Spinal cord (tissue), 10 donors: Measurements from ENCODE around the gene EXOC8. TPM values are rescaled to one million over a fixed set of nuclear protein-coding genes. Genes with fewer than 3 reads are reported as not detected.

Source experiments
- DNase-seq, 6 donors: peaks; one replicate each; pipeline versions ENCODE4 v3.0.0 to v3.0.0-alpha.2; 2013 to 2015; ENCODE audit warnings: low spot score in 6 of 6, low read depth in 4 of 6
- H3K27ac ChIP-seq: one replicate; pipeline ENCODE4 v1.5.1; 2013; ENCODE audit warnings: low read depth, low read length, control low read depth
- H3K27me3 ChIP-seq: one replicate; pipeline ENCODE4 v1.6.1; 2013; ENCODE audit warnings: low read length; ENCODE audit not compliant: control insufficient read depth, insufficient read depth
- H3K36me3 ChIP-seq: one replicate; pipeline ENCODE4 v1.6.1; 2013; ENCODE audit warnings: low read length; ENCODE audit not compliant: control insufficient read depth, insufficient read depth
- H3K4me1 ChIP-seq: one replicate; pipeline ENCODE4 v1.6.1; 2013; ENCODE audit warnings: low read length; ENCODE audit not compliant: control insufficient read depth, insufficient read depth
- H3K4me3 ChIP-seq: one replicate; pipeline ENCODE4 v1.5.1; 2013; ENCODE audit warnings: low read depth, low read length, control low read depth
- H3K9me3 ChIP-seq: one replicate; pipeline ENCODE4 v1.6.1; 2013; ENCODE audit warnings: low read length; ENCODE audit not compliant: control insufficient read depth, insufficient read depth
- WGBS: methylation state at CpG from one replicate; pipeline ENCODE4 v1.1.5; 2013; ENCODE audit warnings: missing lambda C conversion rate; ENCODE audit not compliant: insufficient coverage; 5-methylcytosine and 5-hydroxymethylcytosine counted together
- polyA plus RNA-seq, 2 donors: library from polyadenylated mRNA; unstranded; fragments of 120-200 nt; gene quantifications; one replicate each; pipeline ENCODE4 v1.2.1, GENCODE V29; 2013; ENCODE audit not compliant: insufficient read length in 2 of 2
- total RNA-seq, 2 donors: library from RNA; depleted of rRNA in 1 of 2; stranded (reverse); fragments of 120-200 nt in 1 of 2; fragments of >200 nt in 1 of 2; gene quantifications; one replicate each; pipeline versions ENCODE4 v1.2.3 to v1.2.4, GENCODE V29; 2013 to 2014
- donor health status: healthy.

Gene EXOC8
- total and polyA plus RNA-seq, 4 donors: 11.5 to 26.9 (median 13.9) TPM

GRCh38 chr1:231337043-231337471 lies 595 bp downstream of the EXOC8 start:
- Histone ChIP-seq H3K27ac (peak overlapping the region; percentile 92), H3K27me3 (no peaks in the 10 kb centered on the region), H3K9me3 (no peaks in the 10 kb centered on the region), H3K36me3 (peaks cover 7% of the 10 kb centered on the region), H3K4me3 (peak overlapping the region; percentile 93), H3K4me1 (peaks cover 31% of the 10 kb centered on the region)
- under 1% methylated on average over 32 of the region's 32 CpGs for WGBS
- peak in 2 of 6 donors; percentile 1 to 7 for DNase-seq

GRCh38 chr1:231335663-231336602 lies 1.7 kb downstream of the EXOC8 start:
- WGBS: 71% methylated on average over 13 of the region's 21 CpGs
- Histone ChIP-seq H3K4me1 (peaks cover 31% of the 10 kb centered on the region), H3K27me3 (no peaks in the 10 kb centered on the region), H3K4me3 (peak overlapping the region; percentile 93), H3K36me3 (peaks cover 3% of the 10 kb centered on the region), H3K27ac (no peak overlapping the region), H3K9me3 (no peaks in the 10 kb centered on the region)
- DNase-seq: no peak

GRCh38 chr1:231334952-231335351 lies 2.7 kb downstream of the EXOC8 start:
- WGBS: 100% methylated on average over 2 of the region's 6 CpGs
- Histone ChIP-seq H3K27me3 (no peaks in the 10 kb centered on the region), H3K4me3 (no peak overlapping the region), H3K9me3 (no peaks in the 10 kb centered on the region), H3K36me3 (peaks cover 1% of the 10 kb centered on the region), H3K4me1 (peaks cover 26% of the 10 kb centered on the region), H3K27ac (no peak overlapping the region)
- no peak for DNase-seq

DNA sequence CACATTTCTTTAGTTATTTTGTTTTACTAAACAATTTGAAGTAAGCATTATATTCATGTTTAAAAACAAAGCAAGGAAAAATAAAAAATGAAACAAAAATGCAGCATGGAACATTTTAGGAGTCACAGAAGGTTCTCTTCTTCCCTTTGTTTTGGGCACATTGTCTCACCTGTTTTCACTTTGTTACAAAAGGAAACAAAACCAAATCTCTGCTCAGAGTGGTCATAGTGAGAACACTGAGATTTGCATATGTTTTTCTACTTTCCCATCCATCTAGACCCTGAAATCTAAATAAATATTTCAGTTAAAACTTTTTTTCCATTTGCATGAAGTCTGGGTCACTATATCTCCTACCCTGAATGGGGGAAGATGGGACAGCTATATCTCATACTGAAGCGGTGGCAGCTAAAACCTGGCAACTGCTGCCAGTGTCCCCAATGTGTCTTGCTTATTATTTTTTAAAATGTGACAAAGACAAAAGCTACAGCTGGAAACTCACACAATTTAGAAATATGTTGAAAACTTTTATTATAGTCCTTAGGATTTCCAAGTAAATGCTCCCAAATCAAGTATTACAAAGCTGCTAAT lies 3.5 kb downstream of the EXOC8 start:
- H3K4me1 ChIP-seq: peaks cover 20% of the 10 kb centered on the region
- no peaks in the 10 kb centered on the region for H3K36me3 ChIP-seq
- no CpG with 5 or more reads among the region's 1 CpG for WGBS
- no peak overlapping the region for H3K4me3 ChIP-seq
- DNase-seq: no peak
- no peak overlapping the region for H3K27ac ChIP-seq
- no peaks in the 10 kb centered on the region for H3K9me3 ChIP-seq
- no peaks in the 10 kb centered on the region for H3K27me3 ChIP-seq

DNA sequence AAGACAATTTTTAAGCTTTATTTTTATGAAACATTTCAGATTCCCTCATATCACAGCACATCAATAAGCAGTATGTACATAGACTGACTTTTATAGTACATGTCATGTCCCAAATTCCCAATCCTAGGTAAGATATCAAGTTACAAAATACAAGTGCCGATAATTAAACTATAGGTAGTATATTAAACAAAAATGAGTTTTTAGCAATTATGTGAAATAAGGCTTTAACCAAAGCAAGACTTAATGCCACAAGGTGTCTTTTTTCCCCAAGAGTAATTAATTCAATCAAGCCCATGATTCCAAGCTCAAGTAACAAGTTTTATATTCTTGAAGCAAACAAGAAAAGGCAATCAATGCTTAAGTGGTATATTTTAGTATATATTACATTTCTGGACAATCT lies 4.9 kb downstream of the EXOC8 start:
- no peaks in the 10 kb centered on the region for H3K9me3 ChIP-seq
- no peaks in the 10 kb centered on the region for H3K36me3 ChIP-seq
- no peak overlapping the region for H3K27ac ChIP-seq
- no CpG with 5 or more reads among the region's 1 CpG for WGBS
- H3K4me1 ChIP-seq: peaks cover 19% of the 10 kb centered on the region
- DNase-seq: no peak
- no peaks in the 10 kb centered on the region for H3K27me3 ChIP-seq
- no peak overlapping the region for H3K4me3 ChIP-seq

- WGBS: 91% methylated on average over 4 of the region's 7 CpGs
- Histone ChIP-seq H3K4me1 (no peaks in the 10 kb centered on the region), H3K36me3 (no peaks in the 10 kb centered on the region), H3K27me3 (no peaks in the 10 kb centered on the region), H3K4me3 (no peak overlapping the region), H3K27ac (no peak overlapping the region), H3K9me3 (no peaks in the 10 kb centered on the region)
- DNase-seq: no peak
Observed at GRCh38 chr1:231329483-231329882, 8.2 kb downstream of the EXOC8 start.

DNA sequence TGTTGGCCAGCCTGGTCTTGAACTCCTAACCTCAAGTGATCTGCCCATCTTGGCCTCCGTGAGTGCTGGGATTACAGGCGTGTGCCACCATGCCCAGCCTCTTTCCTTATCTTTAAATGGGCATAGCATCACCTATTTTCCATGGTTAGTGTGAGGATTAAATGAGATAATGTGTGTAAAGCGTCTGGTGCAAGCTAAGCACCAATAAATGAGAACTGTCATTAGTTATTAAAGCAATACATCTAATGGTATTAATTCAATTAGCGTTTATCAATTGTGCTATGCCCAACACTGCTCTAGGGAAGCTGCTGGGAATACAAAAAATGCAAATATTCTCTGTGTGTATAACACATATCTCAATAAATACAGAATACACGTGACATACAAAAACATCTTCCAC lies 10.0 kb downstream of the EXOC8 start:
- no peak overlapping the region for H3K4me3 ChIP-seq
- no peaks in the 10 kb centered on the region for H3K9me3 ChIP-seq
- no CpG with 5 or more reads among the region's 5 CpGs for WGBS
- no peaks in the 10 kb centered on the region for H3K27me3 ChIP-seq
- no peaks in the 10 kb centered on the region for H3K4me1 ChIP-seq
- no peak overlapping the region for H3K27ac ChIP-seq
- no peaks in the 10 kb centered on the region for H3K36me3 ChIP-seq
- no peak for DNase-seq

GRCh38 chr1:231326248-231326647 lies 11.4 kb downstream of the EXOC8 start:
- no peak for DNase-seq
- Histone ChIP-seq H3K27ac (no peak overlapping the region), H3K4me3 (no peak overlapping the region), H3K9me3 (no peaks in the 10 kb centered on the region), H3K36me3 (no peaks in the 10 kb centered on the region), H3K4me1 (no peaks in the 10 kb centered on the region), H3K27me3 (no peaks in the 10 kb centered on the region)
- WGBS: 67% methylated on average over 1 of the region's 1 CpG

DNA sequence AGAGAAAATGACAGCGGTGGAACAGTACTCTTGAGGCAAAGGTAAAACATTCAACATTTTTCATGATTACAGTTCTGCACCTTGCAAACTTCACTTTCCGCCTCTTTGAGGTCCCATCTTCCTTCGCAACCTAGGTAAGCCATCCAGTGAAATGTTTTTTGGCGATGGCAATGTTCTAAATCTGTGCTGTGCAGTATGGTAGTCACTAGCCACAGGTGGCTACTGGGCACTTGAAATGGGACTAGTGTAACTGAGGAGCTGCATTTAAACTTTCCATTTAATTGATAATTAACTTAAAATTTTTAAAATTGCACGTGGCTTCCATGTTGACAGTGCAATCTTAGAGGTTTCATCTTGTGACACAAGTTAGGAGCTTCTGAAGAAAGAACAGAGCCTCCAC lies 13.0 kb downstream of the EXOC8 start:
- 95% methylated on average over 3 of the region's 5 CpGs for WGBS
- H3K27ac ChIP-seq: no peak overlapping the region
- DNase-seq: no peak

More for the DNA sequence above, 13.0 kb downstream of the EXOC8 start:
- Histone ChIP-seq H3K27me3 (no peaks in the 10 kb centered on the region), H3K36me3 (no peaks in the 10 kb centered on the region), H3K4me3 (no peak overlapping the region), H3K4me1 (no peaks in the 10 kb centered on the region), H3K9me3 (no peaks in the 10 kb centered on the region)
